ENCODE data around the gene TIAL1. TPM values are rescaled to one million over a fixed set of nuclear protein-coding genes. Genes with fewer than 3 reads are reported as not detected.

The TIAL1 gene
- polyA plus RNA-seq, 3 donors, result 6.7 to 118 (median 7.2) TPM

GRCh38 chr10:119541459-119542356, 55.1 kb downstream of the TIAL1 start:
- H3K27ac ChIP-seq (ENCODE audit: low read depth in 1 of 2, low read length in 2 of 2), result peak overlapping the region; percentile 33 to 69
- peak overlapping the region; percentile 84 for H3K4me2 ChIP-seq (replicated peaks; ENCODE audit: extremely low read depth, low read length, poor library complexity, severe bottlenecking)
- H3K4me3 ChIP-seq (replicated peaks in 1 of 3; ENCODE audit: low read depth in 2 of 3, low read length in 3 of 3), result peak overlapping the region; percentile 67 to 85 (median 72)
- Mint-ChIP-seq H3K27me3 (ENCODE audit: low read depth in 3 of 3) (peaks cover 10 to 17% (median 13%) of the 10 kb centered on the region in 3 donors), H3K9me3 (peaks cover 0 to 2% (median 0%) of the 10 kb centered on the region in 7 donors), H3K36me3 (peaks cover 2 to 6% of the 10 kb centered on the region in 2 donors), H3K4me1 (peaks cover 55% of the 10 kb centered on the region), H3K4me3 (peak overlapping the region; percentile 83 to 85), H3K27ac (peak overlapping the region; percentile 37 to 78 (median 46))
- H3K79me2 ChIP-seq (ENCODE audit: insufficient read depth, low read length), result peaks cover 49% of the 10 kb centered on the region
- H3K9ac ChIP-seq (ENCODE audit: insufficient read depth, low read length, poor library complexity, severe bottlenecking), result peak overlapping the region; percentile 72
- WGBS (ENCODE audit: insufficient coverage), result 4% methylated on average over 49 of the region's 57 CpGs
- intact Hi-C loops (cut with micrococcal nuclease), result no loop called here
- peaks cover 39 to 62% of the 10 kb centered on the region in 2 donors for H3K4me1 ChIP-seq (ENCODE audit: control insufficient read depth in 1 of 2, insufficient read depth in 2 of 2, low read length in 2 of 2)
- H3K9me3 ChIP-seq (replicated peaks in 1 of 2; ENCODE audit: control insufficient read depth in 1 of 2, insufficient read depth in 1 of 2, low read length in 2 of 2), result no peaks in the 10 kb centered on the region
- peaks cover 0 to 11% of the 10 kb centered on the region in 2 donors for H3K27me3 ChIP-seq (ENCODE audit: control insufficient read depth in 2 of 2, insufficient read depth in 2 of 2, low read length in 2 of 2)
- no peak for TF ChIP-seq CTCF (IDR thresholded peaks at IDR 0.05)
- H2AFZ ChIP-seq (ENCODE audit: insufficient read depth, low read depth, low read length, poor library complexity, severe bottlenecking), result peak overlapping the region; percentile 87
- H3K36me3 ChIP-seq (replicated peaks in 1 of 2; ENCODE audit: control insufficient read depth in 1 of 2, insufficient read depth in 2 of 2, low read length in 2 of 2), result no peaks in the 10 kb centered on the region
- H4K20me1 ChIP-seq (ENCODE audit: insufficient read depth, low read length), result peaks cover 53% of the 10 kb centered on the region
- DNase-seq, result peak; percentile 45 to 58 (median 52)

GRCh38 chr10:119541046-119541445, 55.7 kb downstream of the TIAL1 start:
- peaks cover 40 to 68% of the 10 kb centered on the region in 2 donors for H3K4me1 ChIP-seq (ENCODE audit: control insufficient read depth in 1 of 2, insufficient read depth in 2 of 2, low read length in 2 of 2)
- Mint-ChIP-seq H3K4me3 (peak overlapping the region; percentile 83 to 85), H3K27me3 (ENCODE audit: low read depth in 3 of 3) (peaks cover 10 to 17% (median 13%) of the 10 kb centered on the region in 3 donors), H3K36me3 (peaks cover 5 to 10% of the 10 kb centered on the region in 2 donors), H3K4me1 (peaks cover 61% of the 10 kb centered on the region), H3K9me3 (peaks cover 0 to 2% (median 0%) of the 10 kb centered on the region in 7 donors), H3K27ac (peak overlapping the region in 1 of 7 donors; percentile 40)
- H3K4me2 ChIP-seq (replicated peaks; ENCODE audit: extremely low read depth, low read length, poor library complexity, severe bottlenecking), result peak overlapping the region; percentile 84
- H3K9me3 ChIP-seq (replicated peaks in 1 of 2; ENCODE audit: control insufficient read depth in 1 of 2, insufficient read depth in 1 of 2, low read length in 2 of 2), result no peaks in the 10 kb centered on the region
- DNase-seq, result no peak
- no peak overlapping the region for H3K9ac ChIP-seq (ENCODE audit: insufficient read depth, low read length, poor library complexity, severe bottlenecking)
- H3K79me2 ChIP-seq (ENCODE audit: insufficient read depth, low read length), result peaks cover 53% of the 10 kb centered on the region
- no peak for TF ChIP-seq CTCF (IDR thresholded peaks at IDR 0.05)
- no peak overlapping the region for H2AFZ ChIP-seq (ENCODE audit: insufficient read depth, low read depth, low read length, poor library complexity, severe bottlenecking)
- WGBS (ENCODE audit: insufficient coverage), result 81% methylated on average over 3 of the region's 6 CpGs
- peaks cover 0 to 11% of the 10 kb centered on the region in 2 donors for H3K27me3 ChIP-seq (ENCODE audit: control insufficient read depth in 2 of 2, insufficient read depth in 2 of 2, low read length in 2 of 2)
- peaks cover 0 to under 1% of the 10 kb centered on the region in 2 donors for H3K36me3 ChIP-seq (replicated peaks in 1 of 2; ENCODE audit: control insufficient read depth in 1 of 2, insufficient read depth in 2 of 2, low read length in 2 of 2)
- H4K20me1 ChIP-seq (ENCODE audit: insufficient read depth, low read length), result peaks cover 60% of the 10 kb centered on the region
- intact Hi-C loops (cut with micrococcal nuclease), result no loop called here
- peak overlapping the region in 1 of 3 experiments; percentile 85 for H3K4me3 ChIP-seq (replicated peaks in 1 of 3; ENCODE audit: low read depth in 2 of 3, low read length in 3 of 3)
- H3K27ac ChIP-seq (ENCODE audit: low read depth in 1 of 2, low read length in 2 of 2), result no peak overlapping the region

All from CD14-positive monocyte (primary cell).